K562 (cell line): ENCODE results near the gene SYT3. TPM values are rescaled to one million over a fixed set of nuclear protein-coding genes. Genes with fewer than 3 reads are reported as not detected.

Experiments
- CAMTA2 ChIP-seq: fragments of 250-450 bp; sonication (Bioruptor Pico); conservative IDR thresholded peaks from 2 replicates; pipeline ENCODE4 v1.5.1; 2022
- CBFA2T3 ChIP-seq: fragments of 450-650 bp; IDR thresholded peaks from 2 replicates; pipeline ENCODE4 v1.6.1; 2017
- CBX3 ChIP-seq, 2 experiments: IDR thresholded peaks; 1 replicate in 1 of 2; 2 replicates in 1 of 2; pipeline ENCODE4 v1.6.1; 2012; ENCODE audit warnings: inconsistent platforms in 2 of 2, low read length in 2 of 2, borderline replicate concordance in 1 of 2, control low read depth in 1 of 2
- CREB1 ChIP-seq, 2 experiments: sonication (generic) in 1 of 2; formaldehyde crosslinking in 1 of 2; IDR thresholded peaks; 2 replicates each; pipeline versions ENCODE4 v1.6.1 to v1.8.0; 2012 to 2022; ENCODE audit warnings: inconsistent platforms in 1 of 2, mild to moderate bottlenecking in 1 of 2, missing genetic modification reagents in 1 of 2, moderate library complexity in 1 of 2
- CTBP1 ChIP-seq: fragments of 450-650 bp; IDR thresholded peaks from 2 replicates; pipeline ENCODE4 v1.6.1; 2016; ENCODE audit warnings: borderline replicate concordance
- E2F5 ChIP-seq: sonication (generic); formaldehyde crosslinking; IDR thresholded peaks from 2 replicates; pipeline ENCODE4 v1.8.0; 2022; ENCODE audit warnings: mild to moderate bottlenecking, missing genetic modification reagents
- HBP1 ChIP-seq: fragments of 450-650 bp; formaldehyde crosslinking; IDR thresholded peaks from 2 replicates; pipeline ENCODE4 v1.4.0; 2022; ENCODE audit warnings: missing genetic modification characterization
- HDAC6 ChIP-seq: IDR thresholded peaks from 2 replicates; pipeline ENCODE4 v1.6.1; 2012; ENCODE audit warnings: low read depth, mild to moderate bottlenecking, control low read depth, inconsistent platforms, low read length, moderate library complexity
- KLF10 ChIP-seq: fragments of 250-450 bp; sonication (Bioruptor Pico); IDR thresholded peaks from 2 replicates; pipeline ENCODE4 v1.6.1; 2021; ENCODE audit warnings: matching md5 sums
- LARP7 ChIP-seq: fragments of 450-650 bp; IDR thresholded peaks from 2 replicates; pipeline ENCODE4 v1.6.1; 2016
- MTA2 ChIP-seq: fragments of 450-650 bp; IDR thresholded peaks from 2 replicates; pipeline ENCODE4 v1.6.1; 2016; ENCODE audit warnings: low read depth
- NR0B1 ChIP-seq: fragments of 450-650 bp; IDR thresholded peaks from one replicate; pipeline ENCODE4 v1.6.1; 2018; ENCODE audit warnings: mild to moderate bottlenecking, moderate library complexity; ENCODE audit not compliant: partially characterized antibody
- POLR2B ChIP-seq: fragments of 450-650 bp; IDR thresholded peaks from 2 replicates; pipeline ENCODE4 v1.6.1; 2018; ENCODE audit warnings: low read depth; ENCODE audit not compliant: partially characterized antibody
- RBFOX2 ChIP-seq: fragments of 200-400 bp; formaldehyde crosslinking; IDR thresholded peaks from 2 replicates; pipeline ENCODE4 v1.6.1; 2017; ENCODE audit warnings: low read depth, mild to moderate bottlenecking, low read length, moderate library complexity
- RCOR1 ChIP-seq, 2 experiments: IDR thresholded peaks; 2 replicates each; pipeline ENCODE4 v1.6.1; 2012; ENCODE audit warnings: low read depth in 2 of 2, low read length in 2 of 2, borderline replicate concordance in 1 of 2, improper control_type of control experiment in 1 of 2
- TAF9B ChIP-seq: fragments of 450-650 bp; IDR thresholded peaks from 2 replicates; pipeline ENCODE4 v1.6.1; 2018; ENCODE audit warnings: mild to moderate bottlenecking; ENCODE audit not compliant: partially characterized antibody
- TBL1XR1 ChIP-seq, 2 experiments: IDR thresholded peaks; 2 replicates each; pipeline ENCODE4 v1.6.1; 2012; ENCODE audit warnings: improper control_type of control experiment in 2 of 2, low read length in 2 of 2, mild to moderate bottlenecking in 1 of 2
- TCF7L2 ChIP-seq: fragments of 150-350 bp; IDR thresholded peaks from 2 replicates; pipeline ENCODE4 v1.6.1; 2016; ENCODE audit warnings: low read depth, mild to moderate bottlenecking, low read length, moderate library complexity
- ZNF212 ChIP-seq: fragments of 450-650 bp; formaldehyde crosslinking; IDR thresholded peaks from 2 replicates; pipeline ENCODE4 v1.4.0; 2020; ENCODE audit warnings: mild to moderate bottlenecking
- ZNF263 ChIP-seq: sonication (generic); formaldehyde crosslinking; IDR thresholded peaks from 2 replicates; pipeline ENCODE4 v1.8.0; 2022; ENCODE audit warnings: mild to moderate bottlenecking, missing genetic modification reagents, borderline replicate concordance
- ZNF41 ChIP-seq: fragments of 250-450 bp; sonication (Bioruptor Pico); conservative IDR thresholded peaks from 2 replicates; pipeline ENCODE4 v1.4.0; 2020; ENCODE audit warnings: mild to moderate bottlenecking
- ZNF695 ChIP-seq: fragments of 450-650 bp; formaldehyde crosslinking; IDR thresholded peaks from 2 replicates; pipeline ENCODE4 v1.4.0; 2020; ENCODE audit warnings: mild to moderate bottlenecking, moderate library complexity
- ZNF75A ChIP-seq: fragments of 450-650 bp; formaldehyde crosslinking; IDR thresholded peaks from 2 replicates; pipeline ENCODE4 v1.4.0; 2020; ENCODE audit warnings: mild to moderate bottlenecking
- ZNF766 ChIP-seq: fragments of 200-800 bp; sonication (Bioruptor generic); conservative IDR thresholded peaks from 2 replicates; pipeline ENCODE4 v1.6.1; 2016; ENCODE audit warnings: missing genetic modification characterization, missing compliant biosample characterization
- polyA plus RNA-seq, 8 experiments: library from polyadenylated mRNA; depleted of rRNA in 4 of 8; stranded (reverse) in 5 of 8; unstranded in 3 of 8; fragments of >200 nt; fragmentation: Nextera tagmentation in 2 of 8; fragmentation: Illumina TruSeq in 1 of 8; extraction: Ambion mirVana in 2 of 8; extraction: Trizol in 1 of 8; gene quantifications; 2 replicates each; pipeline versions ENCODE4 v1.2.1 to v1.2.3, GENCODE V29; 2011 to 2014; ENCODE audit warnings: inconsistent platforms in 1 of 8, missing spikeins in 1 of 8
- total RNA-seq, 7 experiments: library from RNA; depleted of rRNA in 6 of 7; stranded (reverse); fragments of >200 nt in 6 of 7; fragmentation: Illumina TruSeq in 2 of 7; extraction: Trizol in 2 of 7; gene quantifications; 2 replicates each; pipeline versions ENCODE4 v1.2.1 to v1.2.3, GENCODE V29; 2011 to 2021; ENCODE audit warnings: low replicate concordance in 1 of 7
- TF ChIP-seq, protein P1 (sequence below): sonication (generic); formaldehyde crosslinking; IDR thresholded peaks from 2 replicates; pipeline ENCODE4 v1.8.0; 2022; ENCODE audit warnings: missing genetic modification reagents, mild to moderate bottlenecking, borderline replicate concordance
- TF ChIP-seq, protein P2 (sequence below): fragments of 450-650 bp; conservative IDR thresholded peaks from 2 replicates; pipeline ENCODE4 v1.6.1; 2016; ENCODE audit warnings: missing genetic modification characterization, low read depth, mild to moderate bottlenecking, missing compliant biosample characterization, moderate library complexity

The SYT3 gene
- total and polyA plus RNA-seq, 9 of the 15 experiments (the other 6 are each of a cell fraction or from before 2014, with no cell fraction given), result 0.36 to 2.0 (median 0.54) TPM; not detected in 2

DNA sequence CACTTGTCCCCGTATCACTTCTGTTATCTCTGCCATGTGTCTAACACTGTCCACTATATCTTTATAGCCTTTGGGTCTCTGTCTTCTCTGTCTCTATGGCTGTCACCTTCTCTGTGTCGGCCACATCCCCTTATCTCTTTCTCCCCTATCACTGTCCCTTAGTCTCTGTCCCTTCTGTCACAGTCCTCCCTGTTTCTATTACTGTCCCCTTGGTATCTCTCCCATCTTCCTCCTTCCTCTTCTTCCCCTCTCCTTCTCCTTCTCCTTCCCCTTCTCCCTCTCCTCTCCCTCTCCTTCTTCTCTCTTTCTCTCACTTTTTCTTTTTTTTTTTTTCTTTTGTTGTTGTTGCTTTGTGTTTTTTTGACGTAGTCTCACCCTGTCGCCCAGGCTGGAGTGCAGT is 36.7 kb downstream of the SYT3 start (continued):
- TF ChIP-seq RBFOX2 (no peak), E2F5 (CRISPR knock-in tag) (no peak), CBX3 (IDR thresholded peaks at IDR 0.05; ENCODE audit: borderline replicate concordance in 1 of 2, low read length in 2 of 2) (no peak), ZNF695 (CRISPR knock-in tag) (no peak), MTA2 (peak; percentile 42), NR0B1 (no peak), CAMTA2 (CRISPR knock-in tag) (no peak), TBL1XR1 (IDR thresholded peaks at IDR 0.05; ENCODE audit: low read length in 2 of 2) (peak in 1 of 2 experiments; percentile 45; a peak in 1 of 4 replicates), ZNF41 (CRISPR knock-in tag) (no peak), POLR2B (peak; percentile 46), ZNF263 (CRISPR knock-in tag) (peak; percentile 62; the same call in 1 of the 2 replicates), CTBP1 (peak; percentile 52; the same call in 1 of the 2 replicates), TCF7L2 (no peak), RCOR1 (IDR thresholded peaks at IDR 0.05; ENCODE audit: borderline replicate concordance in 1 of 2, low read depth in 2 of 2, low read length in 2 of 2) (peak in 1 of 2 experiments; percentile 10; a peak in 1 of 4 replicates), HDAC6 (no peak), CREB1 (IDR thresholded peaks at IDR 0.05) (no peak), CREB1 (CRISPR knock-in tag; IDR thresholded peaks at IDR 0.05) (no peak), KLF10 (CRISPR knock-in tag) (no peak), LARP7 (peak; percentile 94), ZNF212 (CRISPR knock-in tag) (no peak), TAF9B (peak; percentile 49), CBFA2T3 (peak; percentile 75), ZNF766 (CRISPR knock-in tag) (no peak), HBP1 (CRISPR knock-in tag) (peak; percentile 90; the same call in 1 of the 2 replicates), ZNF75A (no peak)
- TF ChIP-seq, protein P1, sequence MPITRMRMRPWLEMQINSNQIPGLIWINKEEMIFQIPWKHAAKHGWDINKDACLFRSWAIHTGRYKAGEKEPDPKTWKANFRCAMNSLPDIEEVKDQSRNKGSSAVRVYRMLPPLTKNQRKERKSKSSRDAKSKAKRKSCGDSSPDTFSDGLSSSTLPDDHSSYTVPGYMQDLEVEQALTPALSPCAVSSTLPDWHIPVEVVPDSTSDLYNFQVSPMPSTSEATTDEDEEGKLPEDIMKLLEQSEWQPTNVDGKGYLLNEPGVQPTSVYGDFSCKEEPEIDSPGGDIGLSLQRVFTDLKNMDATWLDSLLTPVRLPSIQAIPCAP (CRISPR knock-in tag), result no peak
- TF ChIP-seq, protein P2, sequence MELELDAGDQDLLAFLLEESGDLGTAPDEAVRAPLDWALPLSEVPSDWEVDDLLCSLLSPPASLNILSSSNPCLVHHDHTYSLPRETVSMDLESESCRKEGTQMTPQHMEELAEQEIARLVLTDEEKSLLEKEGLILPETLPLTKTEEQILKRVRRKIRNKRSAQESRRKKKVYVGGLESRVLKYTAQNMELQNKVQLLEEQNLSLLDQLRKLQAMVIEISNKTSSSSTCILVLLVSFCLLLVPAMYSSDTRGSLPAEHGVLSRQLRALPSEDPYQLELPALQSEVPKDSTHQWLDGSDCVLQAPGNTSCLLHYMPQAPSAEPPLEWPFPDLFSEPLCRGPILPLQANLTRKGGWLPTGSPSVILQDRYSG (tag), result no peak
